SU-DHL-6 (cell line): ENCODE data around the gene PNISR.

ENCODE experiments used
- H2AFZ ChIP-seq: fragments of 200-600 bp; sonication (generic); 2 replicates; pipeline ENCODE4 v1.6.1; 2014; ENCODE audit warnings: low read depth, mild to moderate bottlenecking, moderate library complexity, mixed read lengths, antibody characterized with exemption, low read length; ENCODE audit not compliant: severe bottlenecking
- H3F3A ChIP-seq: fragments of 200-600 bp; shearing (Covaris generic); 2 replicates; pipeline ENCODE4 v1.6.0; 2016; ENCODE audit warnings: antibody characterized with exemption, mild to moderate bottlenecking; ENCODE audit not compliant: insufficient read depth
- H3K27ac ChIP-seq: fragments of 200-600 bp; sonication (generic); 2 replicates; pipeline ENCODE4 v1.5.1; 2016; ENCODE audit warnings: low read depth, mild to moderate bottlenecking, low read length, moderate library complexity, mixed read lengths
- H3K27me3 ChIP-seq: fragments of 200-600 bp; sonication (generic), shearing (Covaris generic); 2 replicates; pipeline ENCODE4 v1.6.0; 2014; ENCODE audit warnings: mild to moderate bottlenecking, low read length
- H3K36me3 ChIP-seq: fragments of 200-600 bp; sonication (generic); 2 replicates; pipeline ENCODE4 v1.6.1; 2014; ENCODE audit warnings: mild to moderate bottlenecking, low read length, mixed read lengths
- H3K4me2 ChIP-seq: fragments of 300-600, 200-600 bp; shearing (Covaris generic), sonication (generic); 2 replicates; pipeline ENCODE4 v1.6.0; 2014; ENCODE audit warnings: low read length, low read depth, mild to moderate bottlenecking; ENCODE audit not compliant: poor library complexity, severe bottlenecking
- H3K4me3 ChIP-seq: fragments of 200-600 bp; sonication (generic); 2 replicates; pipeline ENCODE4 v1.5.1; 2014; ENCODE audit warnings: antibody characterized with exemption, low read length, mild to moderate bottlenecking, mixed read lengths; ENCODE audit not compliant: insufficient read depth, poor library complexity, severe bottlenecking
- H3K79me2 ChIP-seq: fragments of 200-600 bp; sonication (generic); 2 replicates; pipeline ENCODE4 v1.6.1; 2014; ENCODE audit warnings: mild to moderate bottlenecking, low read length, moderate library complexity; ENCODE audit not compliant: insufficient read depth
- H3K9ac ChIP-seq: fragments of 200-600 bp; sonication (generic); 2 replicates; pipeline ENCODE4 v1.7.0; 2014; ENCODE audit warnings: mild to moderate bottlenecking, low read length
- H3K9me2 ChIP-seq: fragments of 200-600 bp; sonication (generic); replicated peaks from 2 replicates; pipeline ENCODE4 v1.6.1; 2014; ENCODE audit warnings: low read length; ENCODE audit not compliant: insufficient read depth
- H3K9me3 ChIP-seq: fragments of 200-600 bp; sonication (generic); 2 replicates; pipeline ENCODE4 v1.6.1; 2014; ENCODE audit warnings: low read length, mixed read lengths; ENCODE audit not compliant: insufficient read depth
- H4K20me1 ChIP-seq: fragments of 200-600 bp; sonication (generic); 2 replicates; pipeline ENCODE4 v1.6.1; 2014; ENCODE audit warnings: low read depth, mild to moderate bottlenecking, antibody characterized with exemption, low read length, moderate library complexity, mixed read lengths
- EZH2phosphoT487 ChIP-seq: fragments of 200-600 bp; sonication (generic), shearing (Covaris generic); conservative IDR thresholded peaks from 2 replicates; pipeline ENCODE4 v1.6.1; 2018; ENCODE audit warnings: mild to moderate bottlenecking, antibody characterized with exemption, low read length, moderate library complexity, mixed read lengths
- TF ChIP-seq, protein P1 (sequence below): fragments of 200-600 bp; sonication (generic); IDR thresholded peaks from one replicate; pipeline ENCODE4 v1.5.1; 2017; ENCODE audit warnings: antibody characterized with exemption, mild to moderate bottlenecking, low read length, moderate library complexity; ENCODE audit not compliant: insufficient read depth, poor library complexity, severe bottlenecking

Gene PNISR

DNA sequence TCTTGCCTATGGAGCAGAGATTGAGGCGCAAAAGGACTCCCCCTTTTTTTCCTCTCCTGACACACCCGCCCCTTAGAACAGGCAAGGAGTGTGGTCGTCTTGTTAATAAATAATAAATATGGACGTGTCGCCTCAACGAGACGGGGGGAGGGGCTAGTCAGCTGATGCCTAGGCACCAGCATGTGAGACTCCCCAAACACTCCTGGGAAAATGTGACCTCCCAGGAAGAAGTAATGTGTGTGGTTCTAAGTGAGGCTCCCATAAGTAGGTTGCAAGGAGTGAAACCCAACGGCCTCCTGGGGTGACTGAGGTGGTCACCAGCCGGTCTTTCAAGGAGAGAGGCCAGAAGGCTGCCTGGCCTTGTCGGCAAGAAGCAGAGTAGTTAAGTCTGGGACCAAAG lies 74.5 kb downstream of the PNISR start:
- no peak overlapping the region for H2AFZ ChIP-seq
- H3K36me3 ChIP-seq: no peaks in the 10 kb centered on the region
- H3F3A ChIP-seq: no peaks in the 10 kb centered on the region
- H3K9me3 ChIP-seq: no peaks in the 10 kb centered on the region
- TF ChIP-seq, protein P1, sequence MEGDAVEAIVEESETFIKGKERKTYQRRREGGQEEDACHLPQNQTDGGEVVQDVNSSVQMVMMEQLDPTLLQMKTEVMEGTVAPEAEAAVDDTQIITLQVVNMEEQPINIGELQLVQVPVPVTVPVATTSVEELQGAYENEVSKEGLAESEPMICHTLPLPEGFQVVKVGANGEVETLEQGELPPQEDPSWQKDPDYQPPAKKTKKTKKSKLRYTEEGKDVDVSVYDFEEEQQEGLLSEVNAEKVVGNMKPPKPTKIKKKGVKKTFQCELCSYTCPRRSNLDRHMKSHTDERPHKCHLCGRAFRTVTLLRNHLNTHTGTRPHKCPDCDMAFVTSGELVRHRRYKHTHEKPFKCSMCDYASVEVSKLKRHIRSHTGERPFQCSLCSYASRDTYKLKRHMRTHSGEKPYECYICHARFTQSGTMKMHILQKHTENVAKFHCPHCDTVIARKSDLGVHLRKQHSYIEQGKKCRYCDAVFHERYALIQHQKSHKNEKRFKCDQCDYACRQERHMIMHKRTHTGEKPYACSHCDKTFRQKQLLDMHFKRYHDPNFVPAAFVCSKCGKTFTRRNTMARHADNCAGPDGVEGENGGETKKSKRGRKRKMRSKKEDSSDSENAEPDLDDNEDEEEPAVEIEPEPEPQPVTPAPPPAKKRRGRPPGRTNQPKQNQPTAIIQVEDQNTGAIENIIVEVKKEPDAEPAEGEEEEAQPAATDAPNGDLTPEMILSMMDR: no peak
- TF ChIP-seq EZH2phosphoT487: no peak
- no peak overlapping the region for H3K9ac ChIP-seq
- H3K4me3 ChIP-seq: no peak overlapping the region
- H3K4me2 ChIP-seq: no peak overlapping the region
- H3K27me3 ChIP-seq: no peaks in the 10 kb centered on the region
- H3K9me2 ChIP-seq: no peaks in the 10 kb centered on the region
- H4K20me1 ChIP-seq: no peaks in the 10 kb centered on the region
- H3K27ac ChIP-seq: no peak overlapping the region
- no peaks in the 10 kb centered on the region for H3K79me2 ChIP-seq

DNA sequence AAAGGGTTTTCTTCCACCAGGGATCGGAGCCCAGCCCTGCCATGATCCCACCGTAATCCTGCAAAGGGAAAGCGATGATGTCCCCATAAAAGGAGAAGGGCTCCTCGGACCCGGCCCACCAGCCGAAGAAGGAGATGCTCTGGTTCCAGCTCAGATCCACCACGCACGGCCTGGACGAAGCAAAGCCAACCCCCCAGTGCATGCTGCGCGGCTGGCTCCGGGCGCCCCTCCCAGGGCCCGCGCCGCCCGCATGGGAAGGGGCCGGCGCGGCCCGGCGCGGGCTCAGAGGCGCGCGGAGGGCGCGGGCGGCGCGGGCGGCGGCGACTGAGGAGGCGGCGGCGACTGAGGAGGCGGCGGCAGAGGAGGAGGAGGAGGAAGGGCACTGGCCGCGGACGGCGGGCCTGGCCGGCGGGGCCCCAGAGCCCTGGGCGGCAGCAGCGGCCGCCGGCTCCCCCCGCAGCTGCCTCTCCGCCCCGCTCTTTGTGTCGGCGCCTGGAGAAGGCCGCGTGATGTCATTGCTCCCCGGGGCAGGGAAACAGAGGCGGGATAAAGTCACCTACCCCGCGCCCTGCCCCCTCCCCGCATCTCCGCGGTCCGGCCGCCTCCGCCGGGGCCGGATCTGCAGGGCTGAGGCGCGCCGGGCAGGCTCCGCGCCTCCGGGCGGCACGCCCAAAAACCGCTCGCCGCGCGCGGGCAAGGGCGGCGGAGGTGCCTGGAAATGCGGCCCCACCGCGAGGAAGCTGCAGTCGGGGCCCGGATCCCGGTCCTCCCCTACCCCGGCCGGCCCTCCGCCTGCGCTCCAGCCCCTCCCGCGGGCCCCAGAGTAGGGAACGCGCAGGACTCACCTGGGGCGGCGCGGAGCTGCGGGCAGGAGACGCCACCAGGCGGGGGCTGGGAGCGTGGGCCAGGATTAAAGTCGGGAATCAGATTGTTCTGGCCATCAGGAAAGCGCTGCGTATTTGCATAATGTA lies 75.7 kb downstream of the PNISR start, which contains the start of gene FAXC:
TSS of gene FAXC (minus strand) at position 504 of the 971 bp plus-strand sequence. CDS start at position 202, 302 bp downstream.
- H3K27ac ChIP-seq: no peak within 1 kb of the TSS

DNA sequence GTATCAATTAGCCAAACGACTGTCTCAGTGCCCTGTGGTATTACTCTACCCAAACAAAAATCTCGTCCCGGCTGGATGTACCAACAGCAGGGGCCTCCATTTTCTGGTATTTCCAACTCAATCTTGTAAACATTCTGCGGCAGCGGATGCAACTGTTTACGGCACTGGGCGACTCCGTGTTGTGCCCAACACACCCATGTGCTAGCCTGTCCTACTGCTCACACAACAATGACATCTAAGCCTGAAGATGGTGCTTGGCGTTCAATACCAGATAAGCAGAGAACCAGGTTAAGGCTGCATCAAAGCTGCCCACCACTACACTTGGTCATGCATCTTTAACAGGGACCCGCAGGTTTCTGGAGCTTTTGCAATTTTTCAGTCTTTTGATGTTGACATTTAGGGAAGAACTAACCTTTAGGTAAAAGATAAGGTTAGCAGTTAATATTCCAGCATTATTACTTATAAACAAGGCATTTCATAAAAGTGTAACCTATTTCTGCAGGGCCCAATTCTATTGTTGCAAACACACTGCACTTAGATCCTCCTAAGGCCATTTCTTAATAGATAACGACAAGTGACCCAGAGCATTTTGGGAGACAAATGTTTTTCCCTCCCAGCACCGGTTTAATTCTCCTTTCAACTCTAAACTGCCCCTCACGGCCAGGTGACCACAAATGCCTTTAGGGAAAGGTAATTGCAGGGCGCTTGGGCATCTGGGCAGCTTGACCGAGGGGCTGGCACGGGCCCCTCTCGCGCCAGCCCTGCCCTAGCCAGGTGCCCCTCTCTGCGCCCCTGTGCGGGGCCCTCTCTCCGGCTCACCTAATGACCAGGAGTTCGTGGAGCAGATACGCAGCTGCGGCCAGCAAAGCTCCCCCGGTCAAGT lies 76.6 kb downstream of the PNISR start:
- no peak overlapping the region for H3K4me2 ChIP-seq
- no peaks in the 10 kb centered on the region for H3K9me3 ChIP-seq
- H3F3A ChIP-seq: no peaks in the 10 kb centered on the region
- H3K4me3 ChIP-seq: no peak overlapping the region
- H3K36me3 ChIP-seq: no peaks in the 10 kb centered on the region
- H3K9me2 ChIP-seq: no peaks in the 10 kb centered on the region
- no peak overlapping the region for H2AFZ ChIP-seq
- no peaks in the 10 kb centered on the region for H4K20me1 ChIP-seq
- no peaks in the 10 kb centered on the region for H3K79me2 ChIP-seq
- no peak overlapping the region for H3K27ac ChIP-seq
- no peak overlapping the region for H3K9ac ChIP-seq
- H3K27me3 ChIP-seq: no peaks in the 10 kb centered on the region
- TF ChIP-seq, protein P1: no peak
- no peak for TF ChIP-seq EZH2phosphoT487

More for the DNA sequence above, 75.7 kb downstream of the PNISR start, which contains the start of gene FAXC:
- no peaks in the 10 kb centered on the region for H3K9me3 ChIP-seq
- no peaks in the 10 kb centered on the region for H3K36me3 ChIP-seq
- peak within 1 kb of the TSS; percentile 7 for H3K4me2 ChIP-seq
- no peak within 1 kb of the TSS for H3K4me3 ChIP-seq
- H2AFZ ChIP-seq: peak within 1 kb of the TSS; percentile 52
- H3F3A ChIP-seq: no peaks in the 10 kb centered on the region
- H3K9me2 ChIP-seq: no peaks in the 10 kb centered on the region
- H3K9ac ChIP-seq: no peak within 1 kb of the TSS
- H3K79me2 ChIP-seq: no peaks in the 10 kb centered on the region
- no peaks in the 10 kb centered on the region for H4K20me1 ChIP-seq
- no peak for TF ChIP-seq EZH2phosphoT487
- TF ChIP-seq, protein P1: no peak
- no peaks in the 10 kb centered on the region for H3K27me3 ChIP-seq
